GM19193 (cell line): Measurements from ENCODE around the gene TRAF7.
A peak's percentile ranks its signal among the peaks of the same experiment; 100 is the strongest.

Source experiments
- POLR2A ChIP-seq: IDR thresholded peaks from 4 replicates; pipeline ENCODE4 v1.6.1; 2011; ENCODE audit not compliant: insufficient read depth, insufficient read length; ENCODE audit errors: extremely low read depth

TRAF7 gene

GRCh38 chr16:2155091-2155950 lies at the start of gene TRAF7:
TSS of gene TRAF7 (plus strand) at chr16:2155782. CDS start at chr16:2163921, 8,139 bp downstream.
- TF ChIP-seq POLR2A, result peak; percentile 100

- no peak for TF ChIP-seq POLR2A
Measured at GRCh38 chr16:2115591-2115973, 40.0 kb upstream of the TRAF7 start.

DNA sequence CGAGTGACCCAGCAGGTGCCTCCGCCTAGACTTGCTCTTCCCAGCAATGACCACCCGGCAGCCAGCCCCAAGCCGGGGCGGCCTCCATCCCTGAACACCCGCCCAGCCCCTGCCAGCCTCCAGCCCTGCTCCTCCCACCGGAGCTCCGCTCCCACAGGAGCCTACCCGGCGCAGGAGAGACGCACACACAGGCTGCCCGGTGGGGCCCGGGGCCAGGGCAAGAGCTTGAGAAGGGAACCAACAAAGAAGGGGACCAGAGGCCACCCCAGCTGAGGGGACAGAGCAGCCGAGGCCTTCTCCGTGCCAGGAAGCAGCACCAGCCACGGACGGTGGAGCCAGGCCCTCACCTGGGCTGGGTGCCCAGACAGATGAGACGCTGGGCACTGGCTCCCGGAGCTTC lies 33.7 kb upstream of the TRAF7 start:
- no peak for TF ChIP-seq POLR2A

DNA sequence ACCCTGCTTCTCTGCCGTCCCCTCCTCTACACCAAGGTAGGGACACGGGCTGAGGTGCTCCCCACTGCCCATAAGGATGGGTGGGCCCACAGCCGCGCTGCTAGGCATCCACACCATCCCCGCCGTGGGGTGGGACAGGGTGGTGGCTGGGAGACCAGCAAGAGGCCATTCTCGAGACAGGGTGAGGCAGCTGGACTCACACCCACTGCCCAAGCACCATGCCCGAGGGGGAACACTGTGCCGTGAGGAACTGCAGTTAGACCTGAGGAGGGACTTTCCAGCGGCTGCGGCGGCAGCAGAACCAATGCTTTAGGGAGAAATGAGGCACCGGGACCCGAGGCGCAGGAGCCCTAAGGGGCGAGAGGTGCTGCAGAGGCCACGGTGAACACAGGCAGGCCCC lies 33.2 kb upstream of the TRAF7 start:
- TF ChIP-seq POLR2A, result no peak

- peak; percentile 42 for TF ChIP-seq POLR2A
Measured at GRCh38 chr16:2135770-2136490, 19.7 kb upstream of the TRAF7 start, which contains the start of gene PKD1. TSS of gene PKD1 (minus strand) at chr16:2135898. CDS start at chr16:2135689, 209 bp downstream.

DNA sequence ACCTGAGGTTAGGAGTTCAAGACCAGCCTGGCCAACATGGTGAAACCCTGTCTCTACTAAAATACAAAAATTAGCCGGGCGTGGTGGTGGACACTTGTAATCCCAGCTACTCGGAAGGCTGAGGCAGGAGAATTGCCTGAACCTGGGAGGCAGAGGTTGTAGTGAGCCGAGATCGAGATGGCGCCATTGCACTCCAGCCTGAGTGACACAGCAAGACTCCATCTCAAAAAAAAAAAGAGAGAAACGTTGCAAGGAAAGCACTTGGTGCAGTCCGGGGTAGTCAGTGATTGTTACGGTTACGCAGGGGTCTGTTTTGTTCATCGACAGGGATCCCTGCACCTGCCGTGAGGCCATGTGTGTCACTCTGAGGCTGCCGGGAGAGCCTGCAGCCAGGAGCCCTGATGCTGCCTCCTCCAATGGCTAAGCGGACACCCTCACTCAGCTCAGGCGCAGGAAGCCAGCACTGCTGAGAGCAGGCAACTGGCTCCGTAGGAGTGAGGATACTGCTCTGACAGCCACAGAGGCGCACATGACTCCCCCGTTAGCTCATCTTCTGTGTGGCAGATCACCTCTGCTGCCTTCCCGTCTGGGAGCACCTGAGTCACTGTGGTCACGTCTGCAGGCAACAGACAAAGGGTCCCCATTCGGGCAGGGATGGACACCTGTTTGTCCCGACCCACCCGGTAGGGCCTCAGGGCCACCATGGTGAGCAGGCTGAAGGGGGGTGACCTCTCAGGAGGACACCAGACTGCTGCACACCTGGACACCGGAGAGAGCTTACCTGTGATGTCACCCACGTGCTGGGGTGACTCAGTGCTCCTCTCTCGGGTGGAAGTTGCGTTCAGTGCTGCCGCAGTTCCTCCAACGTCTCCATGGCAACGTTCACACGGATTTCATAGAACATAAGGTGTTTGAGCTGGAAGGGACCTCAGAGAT lies 12.4 kb upstream of the TRAF7 start:
- TF ChIP-seq POLR2A, result no peak

GRCh38 chr16:2143878-2144485 lies 11.6 kb upstream of the TRAF7 start:
- no peak for TF ChIP-seq POLR2A

GRCh38 chr16:2145843-2146242 lies 9.7 kb upstream of the TRAF7 start:
- TF ChIP-seq POLR2A, result no peak

GRCh38 chr16:2147378-2147777 lies 8.2 kb upstream of the TRAF7 start:
- TF ChIP-seq POLR2A, result no peak

GRCh38 chr16:2147981-2148671 lies 7.5 kb upstream of the TRAF7 start, which contains the start of gene RAB26:
TSS of gene RAB26 (plus strand) at chr16:2148625. CDS start at chr16:2148784, 159 bp downstream.
- TF ChIP-seq POLR2A, result no peak

- no peak for TF ChIP-seq POLR2A
Measured at GRCh38 chr16:2148714-2149629, 6.6 kb upstream of the TRAF7 start.

- no peak for TF ChIP-seq POLR2A
Measured at GRCh38 chr16:2149630-2150417, 5.8 kb upstream of the TRAF7 start.
